T-helper 2 cell treated with Interferon-gamma antibody and Interleukin-4, amounts not matched to agents 5 μg/mL and 100 μg/mL, for 36 hours (primary cell): ENCODE results near the gene CFAP54.
"Not testable (repeated sequence)": the region's sequence is repeated elsewhere in the genome, so short reads cannot be mapped to it uniquely, and the experiment has no call there.

Experiments
- DNase-seq: peaks from one replicate; pipeline ENCODE4 v3.0.0; 2021; ENCODE audit warnings: low spot score
- H3K27ac Mint-ChIP-seq: one replicate; pipeline ENCODE4 v1.8.0; 2021; ENCODE audit warnings: mild to moderate bottlenecking, mixed read lengths
- H3K27me3 Mint-ChIP-seq: one replicate; pipeline ENCODE4 v1.8.0; 2021; ENCODE audit warnings: low read depth, mixed read lengths
- H3K36me3 Mint-ChIP-seq: one replicate; pipeline ENCODE4 v1.8.0; 2021; ENCODE audit warnings: low read depth, mixed read lengths
- H3K4me1 Mint-ChIP-seq: one replicate; pipeline ENCODE4 v1.8.0; 2021; ENCODE audit warnings: low read depth, mixed read lengths
- H3K4me3 Mint-ChIP-seq: one replicate; pipeline ENCODE4 v1.8.0; 2022; ENCODE audit warnings: mild to moderate bottlenecking, moderate library complexity, mixed read lengths
- H3K9me3 Mint-ChIP-seq: one replicate; pipeline ENCODE4 v1.8.0; 2021; ENCODE audit warnings: mixed read lengths

The CFAP54 gene

GRCh38 chr12:96578526-96579125 is 89.2 kb downstream of the CFAP54 start:
- H3K36me3 Mint-ChIP-seq = no peaks in the 10 kb centered on the region
- no peak overlapping the region for H3K4me3 Mint-ChIP-seq
- peaks cover 10% of the 10 kb centered on the region for H3K27me3 Mint-ChIP-seq

GRCh38 chr12:96585977-96586376 is 96.6 kb downstream of the CFAP54 start:
- no peak for DNase-seq
- Mint-ChIP-seq H3K36me3 (no peaks in the 10 kb centered on the region), H3K27ac (no peak overlapping the region), H3K9me3 (no peaks in the 10 kb centered on the region), H3K4me1 (no peaks in the 10 kb centered on the region), H3K4me3 (no peak overlapping the region), H3K27me3 (peaks cover 11% of the 10 kb centered on the region)

More at GRCh38 chr12:96578526-96579125, 89.2 kb downstream of the CFAP54 start:
- no peak for DNase-seq
- H3K9me3 Mint-ChIP-seq = no peaks in the 10 kb centered on the region
- no peak overlapping the region for H3K27ac Mint-ChIP-seq
- peaks cover 3% of the 10 kb centered on the region for H3K4me1 Mint-ChIP-seq

- peaks cover 9% of the 10 kb centered on the region for H3K27me3 Mint-ChIP-seq
- H3K4me1 Mint-ChIP-seq = no peaks in the 10 kb centered on the region
- H3K9me3 Mint-ChIP-seq = no peaks in the 10 kb centered on the region
- no peak overlapping the region for H3K27ac Mint-ChIP-seq
- H3K36me3 Mint-ChIP-seq = no peaks in the 10 kb centered on the region
- no peak for DNase-seq
- no peak overlapping the region for H3K4me3 Mint-ChIP-seq
Observed at GRCh38 chr12:96587691-96588090, 98.3 kb downstream of the CFAP54 start.

DNA sequence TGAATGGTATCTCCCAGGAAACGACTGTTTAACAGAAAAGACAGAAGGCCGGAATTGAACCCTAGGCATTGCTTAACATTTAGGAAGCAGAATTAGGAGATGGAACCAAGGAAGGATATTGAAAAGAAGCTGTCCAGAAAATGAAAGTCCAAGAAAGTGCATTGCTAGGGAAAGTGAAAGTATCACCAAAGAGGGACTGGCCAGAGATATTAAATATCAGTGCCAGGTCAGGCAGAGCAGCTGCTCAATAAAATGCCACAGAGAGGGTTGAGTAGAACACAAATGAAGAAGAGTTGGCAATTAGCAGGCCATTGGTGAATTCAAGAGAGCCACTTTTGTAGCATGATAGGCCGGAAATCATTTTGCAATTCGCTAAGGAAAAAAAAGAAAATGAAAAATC is 101.6 kb downstream of the CFAP54 start:
- Mint-ChIP-seq H3K9me3 (no peaks in the 10 kb centered on the region), H3K27ac (no peak overlapping the region), H3K4me3 (no peak overlapping the region), H3K36me3 (no peaks in the 10 kb centered on the region), H3K27me3 (peaks cover 17% of the 10 kb centered on the region), H3K4me1 (no peaks in the 10 kb centered on the region)
- no peak for DNase-seq

DNA sequence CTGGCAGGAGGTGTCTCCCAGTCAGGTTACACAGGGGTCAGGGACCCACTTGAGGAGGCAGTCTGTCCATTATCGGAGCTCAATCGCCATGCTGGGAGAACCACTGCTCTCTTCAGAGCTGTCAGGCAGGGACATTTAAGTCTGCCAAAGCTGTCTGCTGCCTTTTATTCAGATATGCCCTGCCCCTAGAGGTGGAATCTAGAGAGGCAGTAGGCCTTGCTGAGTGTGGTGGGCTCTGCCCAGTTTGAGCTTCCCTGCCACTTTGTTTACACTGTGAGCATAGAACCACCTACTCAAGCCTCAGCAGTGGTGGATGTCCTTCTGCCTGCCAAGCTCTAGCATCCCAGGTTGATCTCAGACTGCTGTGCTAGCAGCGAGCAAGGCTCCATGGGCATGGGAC is 115.0 kb downstream of the CFAP54 start:
- not testable (repeated sequence) for H3K9me3 Mint-ChIP-seq, H3K4me3 Mint-ChIP-seq, H3K36me3 Mint-ChIP-seq, H3K4me1 Mint-ChIP-seq, DNase-seq, H3K27ac Mint-ChIP-seq
- H3K27me3 Mint-ChIP-seq = peaks cover 10% of the 10 kb centered on the region

- Mint-ChIP-seq H3K27ac (no peak overlapping the region), H3K4me1 (no peaks in the 10 kb centered on the region), H3K27me3 (peaks cover 8% of the 10 kb centered on the region), H3K36me3 (no peaks in the 10 kb centered on the region), H3K4me3 (no peak overlapping the region), H3K9me3 (no peaks in the 10 kb centered on the region)
- DNase-seq = no peak
Observed at GRCh38 chr12:96605684-96606083, 116.3 kb downstream of the CFAP54 start.

- Mint-ChIP-seq H3K4me1 (no peaks in the 10 kb centered on the region), H3K27me3 (peaks cover 8% of the 10 kb centered on the region), H3K4me3 (no peak overlapping the region), H3K27ac (no peak overlapping the region), H3K36me3 (no peaks in the 10 kb centered on the region), H3K9me3 (no peaks in the 10 kb centered on the region)
- DNase-seq = no peak
Observed at GRCh38 chr12:96606134-96606533, 116.8 kb downstream of the CFAP54 start.

DNA sequence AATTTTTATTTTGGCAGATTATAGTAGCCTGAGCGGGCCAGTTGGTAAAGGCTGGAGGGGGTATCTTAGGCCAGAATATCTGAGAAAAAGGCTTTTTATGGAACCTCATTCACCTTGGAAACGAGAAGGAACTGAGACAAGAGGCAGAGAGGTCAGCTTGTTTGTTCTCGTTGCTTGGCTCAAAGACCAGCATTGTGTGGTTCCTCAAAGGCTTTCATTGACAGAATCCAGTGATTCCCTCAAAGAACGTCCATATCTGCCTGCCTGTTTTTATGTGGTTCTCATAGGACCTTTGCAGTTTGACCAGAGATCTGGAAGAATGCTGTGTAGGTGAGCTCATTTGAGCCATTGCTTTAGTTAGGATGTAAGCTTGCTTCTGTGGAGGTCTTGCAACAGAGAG is 117.3 kb downstream of the CFAP54 start:
- no peak for DNase-seq
- H3K4me3 Mint-ChIP-seq = no peak overlapping the region
- no peak overlapping the region for H3K27ac Mint-ChIP-seq
- peaks cover 8% of the 10 kb centered on the region for H3K27me3 Mint-ChIP-seq
- no peaks in the 10 kb centered on the region for H3K9me3 Mint-ChIP-seq
- H3K36me3 Mint-ChIP-seq = no peaks in the 10 kb centered on the region
- no peaks in the 10 kb centered on the region for H3K4me1 Mint-ChIP-seq

GRCh38 chr12:96617178-96617577 is 127.8 kb downstream of the CFAP54 start:
- Mint-ChIP-seq H3K9me3 (no peaks in the 10 kb centered on the region), H3K4me1 (no peaks in the 10 kb centered on the region), H3K4me3 (no peak overlapping the region), H3K27me3 (peaks cover 3% of the 10 kb centered on the region), H3K36me3 (no peaks in the 10 kb centered on the region), H3K27ac (no peak overlapping the region)
- no peak for DNase-seq

DNA sequence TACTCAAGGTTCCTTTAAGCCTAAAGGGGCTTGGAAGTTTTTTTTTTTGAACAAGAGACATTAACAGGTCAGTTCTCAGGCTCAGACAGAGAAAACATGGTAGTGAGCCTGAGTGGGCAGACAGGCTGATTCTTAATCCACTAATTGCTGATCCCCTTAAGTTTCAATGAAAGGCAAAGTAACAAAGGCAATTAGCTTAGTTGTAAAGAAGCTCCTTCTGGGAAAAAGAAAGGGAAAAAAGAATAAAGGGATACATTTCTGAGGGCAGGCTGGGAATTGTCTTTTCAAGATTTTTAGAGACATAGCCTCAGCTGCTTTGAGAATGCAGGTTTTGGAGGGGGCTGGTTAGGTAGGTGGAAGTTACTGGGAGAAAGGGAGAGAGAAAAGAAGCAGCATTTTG is 133.8 kb downstream of the CFAP54 start:
- Mint-ChIP-seq H3K27ac (no peak overlapping the region), H3K27me3 (no peaks in the 10 kb centered on the region), H3K4me3 (no peak overlapping the region), H3K9me3 (no peaks in the 10 kb centered on the region), H3K36me3 (no peaks in the 10 kb centered on the region), H3K4me1 (no peaks in the 10 kb centered on the region)
- no peak for DNase-seq

- Mint-ChIP-seq H3K36me3 (no peaks in the 10 kb centered on the region), H3K27ac (no peak overlapping the region), H3K4me3 (no peak overlapping the region), H3K27me3 (no peaks in the 10 kb centered on the region), H3K9me3 (no peaks in the 10 kb centered on the region), H3K4me1 (no peaks in the 10 kb centered on the region)
- DNase-seq = no peak
Observed at GRCh38 chr12:96623656-96624217, 134.4 kb downstream of the CFAP54 start.

DNA sequence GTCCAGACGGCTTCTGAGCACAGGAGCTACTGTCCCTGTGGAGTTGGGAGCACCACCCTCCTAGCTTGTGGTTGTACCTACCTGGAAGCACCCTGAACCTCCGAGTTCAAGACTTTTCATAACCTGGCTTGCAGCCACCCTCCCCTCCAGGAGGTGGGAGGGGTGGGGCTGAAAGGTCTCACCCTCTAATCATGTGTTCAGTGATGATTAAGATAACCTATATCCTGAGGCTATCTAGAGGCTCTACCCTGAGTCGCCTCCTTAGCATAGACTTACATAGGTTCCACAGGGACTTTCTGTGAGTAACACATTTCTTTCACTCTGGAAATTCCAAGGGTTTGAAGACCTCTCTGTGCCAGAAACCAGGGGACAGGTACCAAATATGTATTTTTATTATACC is 146.5 kb downstream of the CFAP54 start:
- Mint-ChIP-seq H3K36me3 (no peaks in the 10 kb centered on the region), H3K9me3 (no peaks in the 10 kb centered on the region), H3K4me1 (no peaks in the 10 kb centered on the region), H3K27ac (no peak overlapping the region), H3K27me3 (no peaks in the 10 kb centered on the region), H3K4me3 (no peak overlapping the region)
- no peak for DNase-seq

GRCh38 chr12:96636895-96637294 is 147.5 kb downstream of the CFAP54 start:
- Mint-ChIP-seq H3K4me3 (no peak overlapping the region), H3K9me3 (no peaks in the 10 kb centered on the region), H3K4me1 (no peaks in the 10 kb centered on the region)

DNA sequence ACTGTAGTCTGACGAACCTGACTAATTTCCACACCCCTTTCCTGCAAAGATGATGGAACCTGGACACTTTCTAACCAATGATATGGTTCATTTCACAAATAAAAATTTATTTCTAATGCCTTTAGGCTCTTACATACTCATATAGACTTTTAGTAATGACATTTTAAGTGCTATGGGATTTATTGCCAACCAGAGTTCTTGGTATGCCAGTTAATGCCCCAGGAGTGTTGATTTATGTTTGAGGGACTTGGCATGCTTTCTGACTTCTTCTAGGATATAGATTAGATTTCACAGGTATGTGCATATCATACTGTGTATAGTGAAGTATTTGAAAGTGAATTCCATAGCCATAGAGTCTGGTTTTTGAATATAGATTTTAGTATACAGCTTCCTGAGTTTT is 159.5 kb downstream of the CFAP54 start:
- H3K27ac Mint-ChIP-seq = no peak overlapping the region
- H3K4me3 Mint-ChIP-seq = no peak overlapping the region
- no peak for DNase-seq
- peaks cover 5% of the 10 kb centered on the region for H3K9me3 Mint-ChIP-seq
- H3K4me1 Mint-ChIP-seq = no peaks in the 10 kb centered on the region
- no peaks in the 10 kb centered on the region for H3K36me3 Mint-ChIP-seq
- H3K27me3 Mint-ChIP-seq = no peaks in the 10 kb centered on the region

More at GRCh38 chr12:96636895-96637294, 147.5 kb downstream of the CFAP54 start:
- H3K36me3 Mint-ChIP-seq = no peaks in the 10 kb centered on the region
- no peak overlapping the region for H3K27ac Mint-ChIP-seq
- DNase-seq = no peak
- H3K27me3 Mint-ChIP-seq = no peaks in the 10 kb centered on the region

- H3K9me3 Mint-ChIP-seq = no peaks in the 10 kb centered on the region
Observed at GRCh38 chr12:96652870-96653269, 163.5 kb downstream of the CFAP54 start.

More at GRCh38 chr12:96652870-96653269, 163.5 kb downstream of the CFAP54 start:
- DNase-seq = no peak
- Mint-ChIP-seq H3K4me3 (no peak overlapping the region), H3K36me3 (no peaks in the 10 kb centered on the region), H3K27ac (no peak overlapping the region), H3K27me3 (no peaks in the 10 kb centered on the region), H3K4me1 (no peaks in the 10 kb centered on the region)
